MM.1S (cell line): ENCODE data around the gene PLCH1.

ENCODE experiments used
- EZH2 ChIP-seq: fragments of 300-600 bp; sonication (generic); optimal IDR thresholded peaks from 2 replicates; pipeline ENCODE3; 2017; ENCODE audit warnings: low read depth, mild to moderate bottlenecking, antibody characterized with exemption, low read length, mixed read lengths
- EZH2phosphoT487 ChIP-seq: fragments of 300-600 bp; sonication (generic); IDR thresholded peaks from 2 replicates; pipeline ENCODE4 v1.6.1; 2018; ENCODE audit warnings: antibody characterized with exemption, low read length
- TF ChIP-seq, protein P1 (sequence below): fragments of 300-600 bp; sonication (generic); IDR thresholded peaks from 2 replicates; pipeline ENCODE4 v1.5.1; 2016; ENCODE audit warnings: antibody characterized with exemption, low read length, mixed read lengths

DNA sequence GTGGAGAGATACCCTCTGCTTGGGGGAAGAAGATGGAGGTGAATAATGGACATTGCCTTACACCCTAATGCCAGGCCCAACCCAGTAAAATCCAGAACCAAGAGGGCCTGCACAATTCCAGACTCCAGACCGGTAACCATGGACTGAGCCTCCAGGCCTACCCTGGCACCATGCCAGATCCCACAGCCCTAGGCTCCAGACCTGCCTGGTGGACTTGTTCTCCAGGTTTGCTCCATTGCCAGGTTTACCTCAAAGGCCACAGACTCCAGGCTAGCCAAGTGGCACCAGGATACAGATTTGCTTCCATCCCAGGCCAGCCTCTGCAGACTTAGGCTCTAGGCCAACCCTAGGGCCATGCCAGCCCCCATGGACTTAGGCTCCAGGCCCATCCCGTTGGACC is 14.0 kb downstream of the PLCH1 start:
- TF ChIP-seq, protein P1, sequence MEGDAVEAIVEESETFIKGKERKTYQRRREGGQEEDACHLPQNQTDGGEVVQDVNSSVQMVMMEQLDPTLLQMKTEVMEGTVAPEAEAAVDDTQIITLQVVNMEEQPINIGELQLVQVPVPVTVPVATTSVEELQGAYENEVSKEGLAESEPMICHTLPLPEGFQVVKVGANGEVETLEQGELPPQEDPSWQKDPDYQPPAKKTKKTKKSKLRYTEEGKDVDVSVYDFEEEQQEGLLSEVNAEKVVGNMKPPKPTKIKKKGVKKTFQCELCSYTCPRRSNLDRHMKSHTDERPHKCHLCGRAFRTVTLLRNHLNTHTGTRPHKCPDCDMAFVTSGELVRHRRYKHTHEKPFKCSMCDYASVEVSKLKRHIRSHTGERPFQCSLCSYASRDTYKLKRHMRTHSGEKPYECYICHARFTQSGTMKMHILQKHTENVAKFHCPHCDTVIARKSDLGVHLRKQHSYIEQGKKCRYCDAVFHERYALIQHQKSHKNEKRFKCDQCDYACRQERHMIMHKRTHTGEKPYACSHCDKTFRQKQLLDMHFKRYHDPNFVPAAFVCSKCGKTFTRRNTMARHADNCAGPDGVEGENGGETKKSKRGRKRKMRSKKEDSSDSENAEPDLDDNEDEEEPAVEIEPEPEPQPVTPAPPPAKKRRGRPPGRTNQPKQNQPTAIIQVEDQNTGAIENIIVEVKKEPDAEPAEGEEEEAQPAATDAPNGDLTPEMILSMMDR: no peak
- TF ChIP-seq EZH2: no peak
- no peak for TF ChIP-seq EZH2phosphoT487
